Mucosa of rectum (tissue), 2 donors: ENCODE data around the gene NPFF.
"Not testable (repeated sequence)": the region's sequence is repeated elsewhere in the genome, so short reads cannot be mapped to it uniquely, and the experiment has no call there.

Experiments used
- H3K27ac ChIP-seq, 2 donors: one replicate each; pipeline ENCODE4 v1.7.0; 2013; ENCODE audit warnings: inconsistent platforms in 2 of 2, low read depth in 2 of 2, low read length in 2 of 2
- H3K27me3 ChIP-seq, 2 donors: one replicate each; pipeline ENCODE4 v1.7.0; 2013; ENCODE audit warnings: low read length in 2 of 2; ENCODE audit not compliant: control insufficient read depth in 2 of 2, insufficient read depth in 2 of 2
- H3K36me3 ChIP-seq, 2 donors: one replicate each; pipeline ENCODE4 v1.7.0; 2013; ENCODE audit warnings: low read length in 2 of 2; ENCODE audit not compliant: control insufficient read depth in 2 of 2, insufficient read depth in 2 of 2
- H3K4me1 ChIP-seq, 2 donors: one replicate each; pipeline ENCODE4 v1.7.0; 2013; ENCODE audit warnings: low read length in 2 of 2, mild to moderate bottlenecking in 1 of 2; ENCODE audit not compliant: control insufficient read depth in 2 of 2, insufficient read depth in 2 of 2
- H3K4me3 ChIP-seq, 2 donors: one replicate each; pipeline ENCODE4 v1.7.0; 2013; ENCODE audit warnings: low read length in 2 of 2
- H3K9ac ChIP-seq, 2 donors: one replicate each; pipeline ENCODE4 v1.7.0; 2013; ENCODE audit warnings: low read length in 2 of 2, low read depth in 1 of 2, mild to moderate bottlenecking in 1 of 2
- H3K9me3 ChIP-seq, 2 donors: one replicate each; pipeline ENCODE4 v1.7.0; 2013; ENCODE audit warnings: low read length in 2 of 2; ENCODE audit not compliant: control insufficient read depth in 2 of 2
- donor health status: healthy.
- donor health status: Normal muscosa, but diverticular disease.

NPFF gene

GRCh38 chr12:53506881-53507602 lies at the start of gene NPFF:
Gene NPFF (minus strand): TSS chr12:53507484. CDS start chr12:53507474, 10 bp downstream.
- Histone ChIP-seq H3K4me1 (peaks cover 6% of the 10 kb centered on the region in 2 donors), H3K27me3 (no peaks in the 10 kb centered on the region), H3K9ac (no peak within 1 kb of the TSS), H3K9me3 (no peaks in the 10 kb centered on the region), H3K4me3 (no peak within 1 kb of the TSS), H3K36me3 (peaks cover 37 to 49% of the 10 kb centered on the region in 2 donors), H3K27ac (no peak within 1 kb of the TSS)

GRCh38 chr12:53552361-53553327 lies 45.4 kb upstream of the NPFF start:
- no peak overlapping the region for H3K9ac ChIP-seq
- H3K9me3 ChIP-seq: no peaks in the 10 kb centered on the region
- no peaks in the 10 kb centered on the region for H3K27me3 ChIP-seq
- H3K4me1 ChIP-seq: no peaks in the 10 kb centered on the region
- H3K36me3 ChIP-seq: peaks cover 21 to 22% of the 10 kb centered on the region in 2 donors
- no peak overlapping the region for H3K4me3 ChIP-seq
- no peak overlapping the region for H3K27ac ChIP-seq

- H3K36me3 ChIP-seq: peaks cover 23 to 24% of the 10 kb centered on the region in 2 donors
- no peak overlapping the region for H3K9ac ChIP-seq
- no peaks in the 10 kb centered on the region for H3K4me1 ChIP-seq
- H3K4me3 ChIP-seq: no peak overlapping the region
- H3K27ac ChIP-seq: no peak overlapping the region
- H3K9me3 ChIP-seq: no peaks in the 10 kb centered on the region
- no peaks in the 10 kb centered on the region for H3K27me3 ChIP-seq
Measured at GRCh38 chr12:53551889-53552291, 44.6 kb upstream of the NPFF start.

GRCh38 chr12:53550595-53550994 lies 43.3 kb upstream of the NPFF start:
- Histone ChIP-seq H3K27ac (no peak overlapping the region), H3K27me3 (no peaks in the 10 kb centered on the region), H3K9me3 (no peaks in the 10 kb centered on the region), H3K4me3 (no peak overlapping the region), H3K9ac (no peak overlapping the region), H3K36me3 (peaks cover 23 to 24% of the 10 kb centered on the region in 2 donors), H3K4me1 (no peaks in the 10 kb centered on the region)

GRCh38 chr12:53550131-53550530 lies 42.8 kb upstream of the NPFF start:
- H3K4me1 ChIP-seq: not testable (repeated sequence)

GRCh38 chr12:53548354-53548753 lies 41.1 kb upstream of the NPFF start:
- H3K4me3 ChIP-seq, H3K27me3 ChIP-seq, H3K4me1 ChIP-seq, H3K9ac ChIP-seq, H3K9me3 ChIP-seq, H3K27ac ChIP-seq: not testable (repeated sequence)
- H3K36me3 ChIP-seq: peaks cover 25 to 26% of the 10 kb centered on the region in 2 donors

More at GRCh38 chr12:53550131-53550530, 42.8 kb upstream of the NPFF start:
- H3K9ac ChIP-seq, H3K4me3 ChIP-seq, H3K27ac ChIP-seq, H3K27me3 ChIP-seq, H3K9me3 ChIP-seq: not testable (repeated sequence)
- H3K36me3 ChIP-seq: peaks cover 23 to 24% of the 10 kb centered on the region in 2 donors

- peaks cover 20 to 24% of the 10 kb centered on the region in 2 donors for H3K36me3 ChIP-seq
- H3K4me3 ChIP-seq: no peak overlapping the region
- H3K9ac ChIP-seq: peak overlapping the region in 1 of 2 donors; percentile 7
- no peak overlapping the region for H3K27ac ChIP-seq
- no peaks in the 10 kb centered on the region for H3K9me3 ChIP-seq
- no peaks in the 10 kb centered on the region for H3K27me3 ChIP-seq
- H3K4me1 ChIP-seq: peaks cover 8 to 10% of the 10 kb centered on the region in 2 donors
Measured at GRCh38 chr12:53543539-53543938, 36.3 kb upstream of the NPFF start.

GRCh38 chr12:53539526-53539925 lies 32.2 kb upstream of the NPFF start:
- Histone ChIP-seq H3K9me3 (no peaks in the 10 kb centered on the region), H3K27me3 (no peaks in the 10 kb centered on the region), H3K9ac (no peak overlapping the region), H3K4me3 (no peak overlapping the region), H3K27ac (peak overlapping the region; percentile 16 to 61), H3K36me3 (peaks cover 31 to 40% of the 10 kb centered on the region in 2 donors), H3K4me1 (peaks cover 9 to 15% of the 10 kb centered on the region in 2 donors)

- Histone ChIP-seq H3K27me3 (no peaks in the 10 kb centered on the region), H3K9ac (peak overlapping the region in 1 of 2 donors; percentile 53), H3K4me1 (peaks cover 9 to 12% of the 10 kb centered on the region in 2 donors), H3K9me3 (no peaks in the 10 kb centered on the region), H3K27ac (peak overlapping the region; percentile 61 to 90), H3K36me3 (peaks cover 39 to 49% of the 10 kb centered on the region in 2 donors), H3K4me3 (no peak overlapping the region)
Measured at GRCh38 chr12:53538209-53538689, 31.0 kb upstream of the NPFF start.

- H3K36me3 ChIP-seq: peaks cover 44 to 55% of the 10 kb centered on the region in 2 donors
- peaks cover 9 to 12% of the 10 kb centered on the region in 2 donors for H3K4me1 ChIP-seq
- no peak overlapping the region for H3K9ac ChIP-seq
- no peak overlapping the region for H3K27ac ChIP-seq
- H3K4me3 ChIP-seq: no peak overlapping the region
- no peaks in the 10 kb centered on the region for H3K9me3 ChIP-seq
- no peaks in the 10 kb centered on the region for H3K27me3 ChIP-seq
Measured at GRCh38 chr12:53536962-53537361, 29.7 kb upstream of the NPFF start.
